BE2C (cell line): ENCODE results near the gene ABLIM1.

Experiments used
- DNase-seq: peaks from one replicate; pipeline ENCODE4 v3.0.0-alpha.2; 2020
- H3K27me3 ChIP-seq: fragments of 250-450 bp; sonication (Bioruptor Pico); 2 replicates; pipeline ENCODE4 v1.5.1; 2020; ENCODE audit warnings: mild to moderate bottlenecking
- H3K36me3 ChIP-seq: fragments of 250-450 bp; sonication (Bioruptor Pico); 2 replicates; pipeline ENCODE4 v1.5.1; 2020; ENCODE audit warnings: mild to moderate bottlenecking
- H3K4me1 ChIP-seq: fragments of 250-450 bp; sonication (Bioruptor Pico); 2 replicates; pipeline ENCODE4 v1.5.1; 2020
- H3K4me3 ChIP-seq: 2 replicates; pipeline ENCODE4 v1.5.1; 2011; ENCODE audit warnings: low read depth, low read length
- H3K9me3 ChIP-seq: fragments of 250-450 bp; sonication (Bioruptor Pico); 2 replicates; pipeline ENCODE4 v1.5.1; 2020
- CTCF ChIP-seq: IDR thresholded peaks from 2 replicates; pipeline ENCODE4 v1.5.1; 2012; ENCODE audit warnings: mild to moderate bottlenecking, low read depth, low read length

ABLIM1 gene

GRCh38 chr10:114396464-114396863, 261.6 kb downstream of the ABLIM1 start:
- Histone ChIP-seq H3K9me3 (no peaks in the 10 kb centered on the region), H3K4me3 (no peak overlapping the region), H3K36me3 (no peaks in the 10 kb centered on the region), H3K4me1 (no peaks in the 10 kb centered on the region), H3K27me3 (peaks cover 2% of the 10 kb centered on the region; the same call in 1 of the 2 replicates)
- DNase-seq = no peak
- TF ChIP-seq CTCF = no peak

- Histone ChIP-seq H3K4me1 (no peaks in the 10 kb centered on the region), H3K27me3 (no peaks in the 10 kb centered on the region; the same call in 1 of the 2 replicates), H3K4me3 (no peak overlapping the region), H3K9me3 (no peaks in the 10 kb centered on the region), H3K36me3 (no peaks in the 10 kb centered on the region)
- no peak for DNase-seq
- TF ChIP-seq CTCF = no peak
These were observed 262.6 kb downstream of the ABLIM1 start for GRCh38 chr10:114395366-114396022.

GRCh38 chr10:114394531-114394930, 263.5 kb downstream of the ABLIM1 start:
- Histone ChIP-seq H3K27me3 (no peaks in the 10 kb centered on the region), H3K36me3 (no peaks in the 10 kb centered on the region), H3K4me1 (no peaks in the 10 kb centered on the region), H3K4me3 (no peak overlapping the region), H3K9me3 (no peaks in the 10 kb centered on the region)
- no peak for DNase-seq
- no peak for TF ChIP-seq CTCF

- Histone ChIP-seq H3K4me1 (no peaks in the 10 kb centered on the region), H3K27me3 (no peaks in the 10 kb centered on the region), H3K9me3 (no peaks in the 10 kb centered on the region), H3K4me3 (no peak overlapping the region), H3K36me3 (no peaks in the 10 kb centered on the region)
- TF ChIP-seq CTCF = no peak
- DNase-seq = no peak
These were observed 264.2 kb downstream of the ABLIM1 start for GRCh38 chr10:114393886-114394285.

- Histone ChIP-seq H3K27me3 (no peaks in the 10 kb centered on the region), H3K4me1 (no peaks in the 10 kb centered on the region), H3K9me3 (no peaks in the 10 kb centered on the region), H3K4me3 (no peak overlapping the region), H3K36me3 (no peaks in the 10 kb centered on the region)
- TF ChIP-seq CTCF = no peak
- no peak for DNase-seq
These were observed 264.6 kb downstream of the ABLIM1 start for GRCh38 chr10:114393482-114393881.

- no peaks in the 10 kb centered on the region for H3K27me3 ChIP-seq
- H3K9me3 ChIP-seq = no peaks in the 10 kb centered on the region
- H3K36me3 ChIP-seq = no peaks in the 10 kb centered on the region
- no peaks in the 10 kb centered on the region for H3K4me1 ChIP-seq
- no peak for DNase-seq
- TF ChIP-seq CTCF = no peak
- no peak overlapping the region for H3K4me3 ChIP-seq
These were observed 265.8 kb downstream of the ABLIM1 start for GRCh38 chr10:114392112-114392835.
